ENCODE results near the gene MEIS2. TPM values are rescaled to one million over a fixed set of nuclear protein-coding genes. Genes with fewer than 3 reads are reported as not detected.

Gene MEIS2
- total RNA-seq, 1 experiment from 2014 or later = 23.1 TPM

DNA sequence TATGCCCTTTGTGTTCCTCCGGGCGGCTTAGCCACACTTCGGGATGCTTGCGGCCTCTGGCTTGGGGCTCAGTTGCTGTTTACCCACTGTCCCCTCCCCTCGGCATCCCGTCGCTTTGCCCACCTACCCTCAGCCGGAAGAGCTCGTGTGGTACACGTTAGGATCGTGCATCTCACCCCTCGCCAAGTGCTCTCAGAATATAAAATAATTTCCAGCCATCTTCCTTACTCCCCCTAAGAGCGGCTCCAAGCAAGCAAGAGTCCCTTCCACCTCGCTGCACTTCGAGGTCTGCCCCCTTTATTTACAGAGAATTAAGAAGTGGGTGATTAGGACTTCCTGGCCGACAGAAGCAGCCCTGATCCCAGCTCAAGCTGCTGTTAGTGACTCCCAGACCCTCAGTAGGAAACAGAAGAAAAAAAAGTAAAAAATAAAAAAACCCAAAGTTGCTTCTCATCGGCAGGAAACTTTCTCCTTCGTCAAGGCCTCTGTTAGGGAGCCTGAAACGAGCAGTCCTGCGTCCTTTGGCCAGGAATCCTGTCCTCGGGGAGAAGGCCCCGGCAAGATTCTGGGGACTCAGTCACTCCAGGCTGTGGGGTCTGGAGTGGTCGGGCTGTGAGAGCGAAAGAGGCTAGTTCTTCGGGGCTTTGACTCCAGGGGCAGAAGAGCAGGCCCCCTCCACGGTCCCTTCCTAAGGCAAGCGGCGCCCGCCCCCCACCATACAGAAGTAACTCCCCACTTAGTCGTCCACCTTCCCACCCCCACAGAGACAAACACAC lies 3.0 kb downstream of the MEIS2 start:
- DNase-seq = no peak
- intact Hi-C loops (cut with micrococcal nuclease; ENCODE audit: unreplicated experiment) = no loop called here
- TSS peak; percentile 4 for BruUV-seq (replicated peaks)
- no peaks in the 10 kb centered on the region for H3K9me3 Mint-ChIP-seq (ENCODE audit: low read depth, unreplicated experiment)
- CTCF ChIA-PET = interaction anchor here (0.6 to 0.7 kb wide), 2 partner anchors 31 to 186 kb away, joined by 4 to 8 read pairs; no protein-coding TSS in a partner anchor
- H3K27me3 Mint-ChIP-seq (ENCODE audit: unreplicated experiment) = no peaks in the 10 kb centered on the region
- H3K27ac Mint-ChIP-seq (ENCODE audit: unreplicated experiment) = peak overlapping the region; percentile 97
- peaks cover 9% of the 10 kb centered on the region for H3K4me1 Mint-ChIP-seq (ENCODE audit: low read depth, unreplicated experiment)
- TF ChIP-seq, protein P1, sequence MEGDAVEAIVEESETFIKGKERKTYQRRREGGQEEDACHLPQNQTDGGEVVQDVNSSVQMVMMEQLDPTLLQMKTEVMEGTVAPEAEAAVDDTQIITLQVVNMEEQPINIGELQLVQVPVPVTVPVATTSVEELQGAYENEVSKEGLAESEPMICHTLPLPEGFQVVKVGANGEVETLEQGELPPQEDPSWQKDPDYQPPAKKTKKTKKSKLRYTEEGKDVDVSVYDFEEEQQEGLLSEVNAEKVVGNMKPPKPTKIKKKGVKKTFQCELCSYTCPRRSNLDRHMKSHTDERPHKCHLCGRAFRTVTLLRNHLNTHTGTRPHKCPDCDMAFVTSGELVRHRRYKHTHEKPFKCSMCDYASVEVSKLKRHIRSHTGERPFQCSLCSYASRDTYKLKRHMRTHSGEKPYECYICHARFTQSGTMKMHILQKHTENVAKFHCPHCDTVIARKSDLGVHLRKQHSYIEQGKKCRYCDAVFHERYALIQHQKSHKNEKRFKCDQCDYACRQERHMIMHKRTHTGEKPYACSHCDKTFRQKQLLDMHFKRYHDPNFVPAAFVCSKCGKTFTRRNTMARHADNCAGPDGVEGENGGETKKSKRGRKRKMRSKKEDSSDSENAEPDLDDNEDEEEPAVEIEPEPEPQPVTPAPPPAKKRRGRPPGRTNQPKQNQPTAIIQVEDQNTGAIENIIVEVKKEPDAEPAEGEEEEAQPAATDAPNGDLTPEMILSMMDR (IDR thresholded peaks at IDR 0.05; ENCODE audit: unreplicated experiment) = no peak
- H3K36me3 Mint-ChIP-seq (ENCODE audit: insufficient read depth, unreplicated experiment) = peaks cover 76% of the 10 kb centered on the region
- H3K4me3 Mint-ChIP-seq (ENCODE audit: low read depth, unreplicated experiment) = peak overlapping the region; percentile 82

DNA sequence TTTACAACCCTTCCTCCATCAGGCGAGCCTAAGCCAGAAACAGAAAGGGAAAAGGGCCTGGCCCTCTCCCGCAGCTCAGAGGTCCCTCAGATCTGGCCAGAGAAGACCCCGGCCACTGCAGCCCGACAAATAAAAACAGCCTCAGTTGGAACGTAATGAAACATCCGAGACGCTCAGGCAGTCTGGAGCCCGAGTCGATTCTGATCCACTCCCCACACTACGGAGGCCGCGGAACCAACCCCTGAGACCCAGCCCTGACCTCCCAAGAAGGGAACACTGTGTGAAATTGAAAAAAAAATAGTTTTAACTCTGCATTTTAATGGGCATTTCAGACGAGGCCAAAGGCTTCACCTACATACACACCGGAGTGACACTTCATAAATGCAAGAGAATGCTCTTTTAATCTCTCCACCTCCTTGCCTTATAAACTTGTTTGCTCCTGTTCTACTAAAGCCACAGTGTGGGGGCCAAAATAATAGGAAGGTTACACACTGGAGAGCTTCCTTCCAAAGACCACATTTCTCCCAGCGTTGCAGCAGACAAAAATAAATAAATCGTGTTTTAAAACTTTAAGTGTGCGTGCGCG lies 3.7 kb downstream of the MEIS2 start:
- Mint-ChIP-seq H3K27me3 (ENCODE audit: unreplicated experiment) (no peaks in the 10 kb centered on the region), H3K4me3 (ENCODE audit: low read depth, unreplicated experiment) (peak overlapping the region; percentile 82), H3K27ac (ENCODE audit: unreplicated experiment) (no peak overlapping the region), H3K9me3 (ENCODE audit: low read depth, unreplicated experiment) (no peaks in the 10 kb centered on the region), H3K4me1 (ENCODE audit: low read depth, unreplicated experiment) (peaks cover 9% of the 10 kb centered on the region), H3K36me3 (ENCODE audit: insufficient read depth, unreplicated experiment) (peaks cover 70% of the 10 kb centered on the region)
- BruUV-seq (replicated peaks) = no TSS peak
- TF ChIP-seq, protein P1 (IDR thresholded peaks at IDR 0.05; ENCODE audit: unreplicated experiment) = no peak
- no peak for DNase-seq
- CTCF ChIA-PET = no interaction called here
- intact Hi-C loops (cut with micrococcal nuclease; ENCODE audit: unreplicated experiment) = no loop called here

DNA sequence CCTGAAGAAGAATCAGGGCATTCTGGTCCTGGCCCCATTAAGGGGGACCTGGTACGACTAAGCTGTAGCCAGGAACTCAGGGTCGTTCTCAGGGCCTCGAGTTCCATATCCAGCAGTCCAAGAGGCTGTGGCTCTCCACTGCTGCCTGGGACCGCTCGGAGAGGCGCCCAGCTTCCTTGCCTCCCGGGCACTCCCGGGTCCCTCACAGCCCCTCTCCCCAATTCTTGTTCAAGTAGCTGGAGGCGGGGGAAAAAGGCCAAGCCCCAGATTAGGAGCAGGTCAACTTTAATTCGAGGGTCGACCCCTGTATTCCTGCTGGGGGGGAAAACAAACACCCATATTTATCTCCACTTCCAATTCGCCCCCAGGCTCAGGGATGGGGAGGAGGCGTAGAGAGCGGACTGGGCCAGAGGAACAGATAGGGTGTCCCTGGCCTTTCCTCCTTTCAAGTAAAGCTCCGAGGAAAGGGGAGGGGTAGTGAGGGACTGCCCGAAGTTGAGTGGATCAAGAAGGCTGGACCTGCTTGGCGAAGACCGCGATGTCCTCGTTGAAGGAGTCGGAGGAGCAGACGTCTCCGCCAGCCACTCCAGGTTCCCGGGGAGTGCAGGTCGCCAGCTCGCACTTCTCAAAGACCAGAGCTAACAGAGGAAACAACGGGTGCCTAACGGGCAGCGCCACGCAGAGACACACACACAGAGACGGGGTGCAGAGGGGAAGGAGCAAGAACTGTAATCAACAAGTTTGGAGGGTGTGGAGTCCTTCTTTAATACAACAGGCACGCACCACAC lies 4.4 kb downstream of the MEIS2 start:
- peaks cover 66% of the 10 kb centered on the region for H3K36me3 Mint-ChIP-seq (ENCODE audit: insufficient read depth, unreplicated experiment)
- intact Hi-C loops (cut with micrococcal nuclease; ENCODE audit: unreplicated experiment) = no loop called here

More for the DNA sequence above, 4.4 kb downstream of the MEIS2 start:
- peaks cover 9% of the 10 kb centered on the region for H3K4me1 Mint-ChIP-seq (ENCODE audit: low read depth, unreplicated experiment)
- DNase-seq = no peak
- H3K4me3 Mint-ChIP-seq (ENCODE audit: low read depth, unreplicated experiment) = no peak overlapping the region
- H3K27me3 Mint-ChIP-seq (ENCODE audit: unreplicated experiment) = no peaks in the 10 kb centered on the region
- H3K27ac Mint-ChIP-seq (ENCODE audit: unreplicated experiment) = no peak overlapping the region
- CTCF ChIA-PET = interaction anchor here (0.6 kb wide), 1 partner anchor 147 kb away, joined by 3 read pairs; no protein-coding TSS in a partner anchor
- TF ChIP-seq, protein P1 (IDR thresholded peaks at IDR 0.05; ENCODE audit: unreplicated experiment) = no peak
- no peaks in the 10 kb centered on the region for H3K9me3 Mint-ChIP-seq (ENCODE audit: low read depth, unreplicated experiment)
- BruUV-seq (replicated peaks) = no TSS peak

All from Calu3 (cell line).